Measurements from ENCODE around the gene GABRG1. TPM values are rescaled to one million over a fixed set of nuclear protein-coding genes. Genes with fewer than 3 reads are reported as not detected.

The GABRG1 gene
- total and polyA plus RNA-seq, 2 of the 8 experiments (the other 6 are each of a cell fraction or from before 2014, with no cell fraction given), result 0.11 to 0.43 TPM

GRCh38 chr4:46123913-46124755 lies at the start of gene GABRG1 (continued):
- TF ChIP-seq E2F6 (IDR thresholded peaks at IDR 0.05) (no peak), SP4 (IDR thresholded peaks at IDR 0.05; ENCODE audit: low read length) (no peak), FOSL1 (IDR thresholded peaks at IDR 0.05; ENCODE audit: insufficient read depth, low read depth, low read length) (no peak), MAX (IDR thresholded peaks at IDR 0.05) (no peak), BACH1 (IDR thresholded peaks at IDR 0.05; ENCODE audit: low read length) (no peak), ATF3 (IDR thresholded peaks at IDR 0.05; ENCODE audit: insufficient read depth, low read depth, low read length) (no peak), EGR1 (IDR thresholded peaks at IDR 0.05; ENCODE audit: borderline replicate concordance, low read depth, low read length) (no peak), SRF (IDR thresholded peaks at IDR 0.05; ENCODE audit: low read depth, low read length) (no peak), RBBP5 (IDR thresholded peaks at IDR 0.05; ENCODE audit: borderline replicate concordance, low read depth, low read length) (no peak), USF2 (IDR thresholded peaks at IDR 0.05; ENCODE audit: low read length) (no peak), EZH2 (IDR thresholded peaks at IDR 0.05; ENCODE audit: low read depth, low read length, severe bottlenecking) (no peak), HDAC6 (IDR thresholded peaks at IDR 0.05; ENCODE audit: low read depth, low read length) (no peak), CHD1 (IDR thresholded peaks at IDR 0.05; ENCODE audit: low read depth, low read length) (no peak)
